DOHH2 (cell line): ENCODE measurements around the gene VSIG8.

ENCODE experiments used
- EZH2phosphoT487 ChIP-seq: fragments of 200-600 bp; sonication (generic); IDR thresholded peaks from 2 replicates; pipeline ENCODE4 v1.6.1; 2017; ENCODE audit warnings: borderline replicate concordance, mild to moderate bottlenecking, antibody characterized with exemption, low read length, moderate library complexity, mixed read lengths
- TF ChIP-seq, protein P1 (sequence below): fragments of 200-600 bp; sonication (generic); IDR thresholded peaks from one replicate; pipeline ENCODE4 v1.5.1; 2014; ENCODE audit warnings: antibody characterized with exemption, mild to moderate bottlenecking, low read depth, low read length; ENCODE audit not compliant: poor library complexity, severe bottlenecking

DNA sequence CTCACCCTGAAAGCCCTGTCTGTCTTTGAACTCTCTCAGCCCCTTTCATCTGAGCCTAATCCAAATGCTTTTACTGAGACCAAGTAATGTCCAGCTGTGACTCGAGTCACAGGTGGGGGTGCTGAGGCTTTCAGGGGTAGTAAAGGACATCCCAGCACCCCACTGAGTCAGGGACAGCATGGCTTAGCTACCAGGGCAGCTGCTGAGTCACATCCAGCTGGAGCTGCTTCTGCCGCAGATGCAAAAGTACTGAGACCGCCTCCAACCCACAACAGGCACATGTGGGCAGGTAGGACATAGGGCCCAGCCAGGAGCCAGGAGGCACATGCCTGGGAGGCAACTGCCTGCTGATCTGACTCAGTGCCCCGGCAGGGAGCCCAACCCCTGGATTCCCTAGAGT is 6.7 kb upstream of the VSIG8 start:
- TF ChIP-seq, protein P1, sequence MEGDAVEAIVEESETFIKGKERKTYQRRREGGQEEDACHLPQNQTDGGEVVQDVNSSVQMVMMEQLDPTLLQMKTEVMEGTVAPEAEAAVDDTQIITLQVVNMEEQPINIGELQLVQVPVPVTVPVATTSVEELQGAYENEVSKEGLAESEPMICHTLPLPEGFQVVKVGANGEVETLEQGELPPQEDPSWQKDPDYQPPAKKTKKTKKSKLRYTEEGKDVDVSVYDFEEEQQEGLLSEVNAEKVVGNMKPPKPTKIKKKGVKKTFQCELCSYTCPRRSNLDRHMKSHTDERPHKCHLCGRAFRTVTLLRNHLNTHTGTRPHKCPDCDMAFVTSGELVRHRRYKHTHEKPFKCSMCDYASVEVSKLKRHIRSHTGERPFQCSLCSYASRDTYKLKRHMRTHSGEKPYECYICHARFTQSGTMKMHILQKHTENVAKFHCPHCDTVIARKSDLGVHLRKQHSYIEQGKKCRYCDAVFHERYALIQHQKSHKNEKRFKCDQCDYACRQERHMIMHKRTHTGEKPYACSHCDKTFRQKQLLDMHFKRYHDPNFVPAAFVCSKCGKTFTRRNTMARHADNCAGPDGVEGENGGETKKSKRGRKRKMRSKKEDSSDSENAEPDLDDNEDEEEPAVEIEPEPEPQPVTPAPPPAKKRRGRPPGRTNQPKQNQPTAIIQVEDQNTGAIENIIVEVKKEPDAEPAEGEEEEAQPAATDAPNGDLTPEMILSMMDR, result no peak
- no peak for TF ChIP-seq EZH2phosphoT487
